IMR-90 (cell line): ENCODE measurements around the gene WAC. TPM values are rescaled to one million over a fixed set of nuclear protein-coding genes. Genes with fewer than 3 reads are reported as not detected.
"Not testable (repeated sequence)": the region's sequence is repeated elsewhere in the genome, so short reads cannot be mapped to it uniquely, and the experiment has no call there.

Source experiments
- ATAC-seq: fragments of 200-7000 bp; cut with Tn5 transposase; 2 replicates; pipeline ENCODE4 v1.9.1; 2020; ENCODE audit warnings: low read depth, mild to moderate bottlenecking, moderate library complexity
- BruUV-seq: library from RNA; stranded (reverse); fragments of 400-500 nt; replicated peaks from 2 replicates; lab custom pipeline; 2021; lab: Mats Ljungman, UMichigan
- CTCF ChIA-PET: fragments of 300-600 bp; formaldehyde crosslinking; extraction: SDS; loops from one replicate; lab custom pipeline; 2021; ENCODE audit warnings: antibody characterized with exemption; lab: Yijun Ruan, JAX
- POLR2A ChIA-PET: fragments of 300-600 bp; sonication (Branson Sonifier 250); formaldehyde crosslinking; loops from one replicate; lab custom pipeline; 2022; ENCODE audit warnings: antibody characterized with exemption; ENCODE audit not compliant: unreplicated experiment; lab: Charles Lee
- DNase-seq: peaks from one replicate; pipeline ENCODE4 v3.0.0; 2013
- H2AFZ ChIP-seq: replicated peaks from 2 replicates; pipeline ENCODE3; 2013; ENCODE audit warnings: low read length, mild to moderate bottlenecking; ENCODE audit not compliant: poor library complexity
- H2AK5ac ChIP-seq: 2 replicates; pipeline ENCODE4 v1.6.1; 2013; ENCODE audit warnings: low read depth, low read length, inconsistent platforms
- H2AK9ac ChIP-seq: replicated peaks from 2 replicates; pipeline ENCODE3; 2013; ENCODE audit warnings: mild to moderate bottlenecking, low read depth, low read length, moderate library complexity; ENCODE audit not compliant: poor library complexity
- H2BK120ac ChIP-seq: 2 replicates; pipeline ENCODE4 v1.6.1; 2013; ENCODE audit warnings: low read depth, low read length, inconsistent platforms
- H2BK15ac ChIP-seq: 3 replicates; pipeline ENCODE4 v1.6.1; 2013; ENCODE audit warnings: low read depth, low read length, inconsistent platforms
- H2BK20ac ChIP-seq: 2 replicates; pipeline ENCODE4 v1.6.1; 2013; ENCODE audit warnings: low read depth, mild to moderate bottlenecking, inconsistent platforms, low read length, moderate library complexity
- H2BK5ac ChIP-seq: 2 replicates; pipeline ENCODE4 v1.6.1; 2013; ENCODE audit warnings: mild to moderate bottlenecking, low read depth, low read length, inconsistent platforms; ENCODE audit not compliant: poor library complexity, severe bottlenecking
- H3K14ac ChIP-seq: replicated peaks from 2 replicates; pipeline ENCODE4 v1.6.1; 2013; ENCODE audit warnings: low read depth, low read length, inconsistent platforms
- H3K18ac ChIP-seq: 2 replicates; pipeline ENCODE4 v1.6.1; 2013; ENCODE audit warnings: low read depth, low read length, control low read depth
- H3K23ac ChIP-seq: 2 replicates; pipeline ENCODE4 v1.6.1; 2013; ENCODE audit warnings: low read depth, low read length, inconsistent platforms
- H3K27ac ChIP-seq: 2 replicates; pipeline ENCODE4 v1.5.1; 2013; ENCODE audit warnings: mild to moderate bottlenecking, control low read depth, low read length; ENCODE audit not compliant: insufficient read depth
- H3K27me3 ChIP-seq: 2 replicates; pipeline ENCODE4 v1.6.1; 2013; ENCODE audit warnings: low read length; ENCODE audit not compliant: control insufficient read depth, insufficient read depth
- H3K36me3 ChIP-seq: 2 replicates; pipeline ENCODE4 v1.6.1; 2013; ENCODE audit warnings: low read length, mixed read lengths; ENCODE audit not compliant: control insufficient read depth, insufficient read depth
- H3K4ac ChIP-seq: 2 replicates; pipeline ENCODE4 v1.6.1; 2013; ENCODE audit warnings: low read depth, low read length, inconsistent platforms
- H3K4me1 ChIP-seq: 2 replicates; pipeline ENCODE4 v1.6.1; 2013; ENCODE audit warnings: low read length, mixed read lengths; ENCODE audit not compliant: control insufficient read depth, insufficient read depth
- H3K4me2 ChIP-seq: 2 replicates; pipeline ENCODE4 v1.6.1; 2013; ENCODE audit warnings: low read depth, mild to moderate bottlenecking, control low read depth, low read length, moderate library complexity
- H3K4me3 ChIP-seq: 2 replicates; pipeline ENCODE4 v1.5.1; 2013; ENCODE audit warnings: low read depth, mild to moderate bottlenecking, control low read depth, low read length, moderate library complexity; ENCODE audit not compliant: insufficient read depth
- H3K56ac ChIP-seq: 2 replicates; pipeline ENCODE4 v1.6.1; 2013; ENCODE audit warnings: low read length, inconsistent platforms; ENCODE audit not compliant: insufficient read depth; ENCODE audit errors: extremely low read depth
- H3K79me1 ChIP-seq, 2 experiments: 2 replicates each; pipeline ENCODE4 v1.6.1; 2013; ENCODE audit warnings: low read length in 2 of 2, inconsistent platforms in 1 of 2, low read depth in 1 of 2
- H3K9ac ChIP-seq: 2 replicates; pipeline ENCODE4 v1.6.1; 2013; ENCODE audit warnings: low read depth, low read length, control low read depth
- H3K9me1 ChIP-seq: 2 replicates; pipeline ENCODE4 v1.6.1; 2013; ENCODE audit warnings: low read length, inconsistent platforms; ENCODE audit not compliant: insufficient read depth
- H3K9me3 ChIP-seq: 2 replicates; pipeline ENCODE4 v1.6.1; 2013; ENCODE audit warnings: low read length; ENCODE audit not compliant: control insufficient read depth, insufficient read depth
- H4K20me1 ChIP-seq: 2 replicates; pipeline ENCODE4 v1.6.1; 2013; ENCODE audit warnings: low read length, inconsistent platforms; ENCODE audit not compliant: insufficient read depth
- H4K5ac ChIP-seq: 2 replicates; pipeline ENCODE4 v1.6.1; 2013; ENCODE audit warnings: mild to moderate bottlenecking, low read depth, low read length, control low read depth
- H4K8ac ChIP-seq, 2 experiments: 2 replicates each; pipeline ENCODE4 v1.6.1; 2013; ENCODE audit warnings: low read depth in 2 of 2, low read length in 2 of 2, control low read depth in 1 of 2, inconsistent platforms in 1 of 2
- H4K91ac ChIP-seq: 2 replicates; pipeline ENCODE4 v1.6.1; 2013; ENCODE audit warnings: low read depth, low read length, inconsistent platforms; ENCODE audit not compliant: insufficient read depth
- CEBPB ChIP-seq: IDR thresholded peaks from 2 replicates; pipeline ENCODE4 v1.6.1; 2012; ENCODE audit warnings: low read depth, low read length, improper control_type of control experiment
- WGBS, 2 experiments: methylation state at CpG; one replicate each; pipeline versions ENCODE4 v1.1.5 to v1.1.7; 2013; ENCODE audit warnings: missing lambda C conversion rate in 2 of 2; ENCODE audit not compliant: insufficient read length in 1 of 2; ENCODE audit errors: extremely low coverage in 2 of 2; 5-methylcytosine and 5-hydroxymethylcytosine counted together
- dilution Hi-C: fragments of 300-500 bp; cut with HindIII; formaldehyde crosslinking; loops from one replicate; pipeline ENCODE4 v1.14.3; 2018; ENCODE audit warnings: low sequenced_read_pairs; ENCODE audit not compliant: unreplicated experiment
- in situ Hi-C: fragments of 300-500 bp; cut with MboI; formaldehyde crosslinking; loops from 3 replicates; pipeline ENCODE4 v1.14.3; 2019; ENCODE audit warnings: low sequenced_read_pairs, inconsistent platforms, mixed read lengths
- intact Hi-C: fragments of 100-400 bp; cut with micrococcal nuclease; formaldehyde crosslinking; loops from 2 replicates; pipeline ENCODE4 v1.10.0; 2022
- polyA plus RNA-seq, 3 experiments: library from polyadenylated mRNA; depleted of rRNA; stranded (reverse); fragments of >200 nt; gene quantifications; 2 replicates each; pipeline ENCODE4 v1.2.3, GENCODE V29; 2012; ENCODE audit warnings: low replicate concordance in 1 of 3
- total RNA-seq: library from RNA; depleted of rRNA; stranded (reverse); fragments of >200 nt; gene quantifications from 2 replicates; pipeline ENCODE4 v1.2.3, GENCODE V29; 2012

WAC gene
- total and polyA plus RNA-seq, 2 of the 4 experiments (the other 2 are of a cell fraction): 39.6 to 52.2 TPM

GRCh38 chr10:28520828-28521227, 12.1 kb upstream of the WAC start:
- H2BK5ac ChIP-seq: peak overlapping the region; percentile 50
- H4K20me1 ChIP-seq, BruUV-seq, H3K56ac ChIP-seq, H3K23ac ChIP-seq, H2AK5ac ChIP-seq, H3K4me3 ChIP-seq, H3K27ac ChIP-seq, H3K4me2 ChIP-seq, H2BK20ac ChIP-seq, H4K5ac ChIP-seq, H3K18ac ChIP-seq, H3K27me3 ChIP-seq, H4K91ac ChIP-seq, H2BK120ac ChIP-seq, in situ Hi-C loops, dilution Hi-C loops, H3K14ac ChIP-seq, H3K9me1 ChIP-seq, H4K8ac ChIP-seq, H2BK15ac ChIP-seq, H3K4me1 ChIP-seq, H3K79me1 ChIP-seq, H3K9ac ChIP-seq, POLR2A ChIA-PET, H3K4ac ChIP-seq, H2AK9ac ChIP-seq, intact Hi-C loops, CTCF ChIA-PET, H2AFZ ChIP-seq: not testable (repeated sequence)
- peaks cover 11% of the 10 kb centered on the region; the same call in 1 of the 2 replicates for H3K9me3 ChIP-seq
- 82% methylated on average over 3 of the region's 4 CpGs; no CpG with 5 or more reads in 1 of the 2 experiments for WGBS, 2 experiments
- ATAC-seq: peak; percentile 72
- DNase-seq: peak; percentile 83
- TF ChIP-seq CEBPB: peak; percentile 74
- peaks cover 11% of the 10 kb centered on the region for H3K36me3 ChIP-seq

GRCh38 chr10:28521961-28522360, 11.0 kb upstream of the WAC start:
- H3K4me1 ChIP-seq, H3K27me3 ChIP-seq, H2AFZ ChIP-seq, H4K20me1 ChIP-seq, BruUV-seq, H3K4ac ChIP-seq, DNase-seq, H3K18ac ChIP-seq, H2BK120ac ChIP-seq, H3K4me3 ChIP-seq, H3K4me2 ChIP-seq, in situ Hi-C loops, H3K9ac ChIP-seq, H2AK9ac ChIP-seq, H2BK15ac ChIP-seq, ATAC-seq, POLR2A ChIA-PET, intact Hi-C loops, CTCF ChIA-PET, H3K23ac ChIP-seq, H2AK5ac ChIP-seq, H3K56ac ChIP-seq, H4K91ac ChIP-seq, H4K5ac ChIP-seq, H4K8ac ChIP-seq, H3K9me1 ChIP-seq, H2BK20ac ChIP-seq, dilution Hi-C loops, H3K14ac ChIP-seq, H2BK5ac ChIP-seq, H3K27ac ChIP-seq: not testable (repeated sequence)
- Histone ChIP-seq H3K9me3 (peaks cover 11% of the 10 kb centered on the region; the same call in 1 of the 2 replicates), H3K79me1 (peaks cover 13 to 16% of the 10 kb centered on the region in 2 experiments), H3K36me3 (peaks cover 11% of the 10 kb centered on the region)
- 100% methylated on average over 2 of the region's 11 CpGs; no CpG with 5 or more reads in 1 of the 2 experiments for WGBS, 2 experiments
